Naive B cell (primary cell): ENCODE data around the gene SLC6A20. TPM values are rescaled to one million over a fixed set of nuclear protein-coding genes. Genes with fewer than 3 reads are reported as not detected.

Experiments used
- ATAC-seq, 2 donors: fragments of 150-1000 bp; cut with Tn5 transposase; 2 replicates each; pipeline ENCODE4 v1.10.0; 2021; ENCODE audit warnings: low read depth in 2 of 2, mild to moderate bottlenecking in 2 of 2, moderate library complexity in 2 of 2
- DNase-seq: peaks from one replicate; pipeline ENCODE4 v3.0.0; 2022
- H3K27ac Mint-ChIP-seq, 6 donors: one replicate each; pipeline ENCODE4 v1.8.0; 2020 to 2022; ENCODE audit warnings: mild to moderate bottlenecking in 6 of 6, mixed read lengths in 6 of 6, moderate library complexity in 5 of 6, inconsistent platforms in 2 of 6
- H3K27me3 Mint-ChIP-seq, 3 donors: one replicate each; pipeline ENCODE4 v1.8.0; 2021 to 2022; ENCODE audit warnings: mixed read lengths in 3 of 3, mild to moderate bottlenecking in 1 of 3
- H3K36me3 Mint-ChIP-seq, 2 donors: one replicate each; pipeline ENCODE4 v1.8.0; 2020 to 2022; ENCODE audit warnings: mixed read lengths in 2 of 2, inconsistent platforms in 1 of 2, mild to moderate bottlenecking in 1 of 2
- H3K4me1 Mint-ChIP-seq, 3 donors: one replicate each; pipeline ENCODE4 v1.8.0; 2020 to 2022; ENCODE audit warnings: mixed read lengths in 3 of 3, inconsistent platforms in 1 of 3, mild to moderate bottlenecking in 1 of 3, moderate library complexity in 1 of 3
- H3K4me3 Mint-ChIP-seq, 8 donors: one replicate each; pipeline ENCODE4 v1.8.0; 2020 to 2022; ENCODE audit warnings: mild to moderate bottlenecking in 8 of 8, mixed read lengths in 8 of 8, moderate library complexity in 8 of 8, inconsistent platforms in 2 of 8
- H3K9me3 Mint-ChIP-seq, 7 donors: one replicate each; pipeline ENCODE4 v1.8.0; 2020 to 2022; ENCODE audit warnings: mixed read lengths in 7 of 7, mild to moderate bottlenecking in 5 of 7, inconsistent platforms in 2 of 7, moderate library complexity in 1 of 7
- polyA plus RNA-seq, 6 donors: library from polyadenylated mRNA; unstranded; fragments of 300-500 nt; fragmentation: Illumina TruSeq; gene quantifications; one replicate each; pipeline ENCODE4 v1.2.3, GENCODE V29; 2021; ENCODE audit warnings: low read depth in 6 of 6

Gene SLC6A20
- polyA plus RNA-seq, 6 donors from 2014 or later, result 0.93 TPM; not detected in 5

DNA sequence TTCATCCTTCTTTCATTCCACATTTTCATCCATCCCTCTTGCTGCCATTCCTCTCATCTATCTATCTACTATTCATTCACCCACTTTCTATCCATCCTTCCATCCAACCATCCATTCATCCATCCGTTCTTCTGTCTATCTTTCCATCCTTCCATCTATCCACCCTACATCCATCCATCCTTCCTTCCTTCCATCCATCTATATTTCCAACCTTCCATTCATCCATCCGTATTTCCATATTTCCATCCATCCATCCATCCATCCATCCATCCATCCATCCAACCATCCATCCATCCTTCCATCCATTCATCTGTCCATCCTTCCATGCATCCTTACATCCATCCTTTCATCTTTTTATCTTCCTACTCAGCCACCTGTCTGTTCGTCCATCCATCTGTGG is 14.0 kb downstream of the SLC6A20 start:
- ATAC-seq (no peak), DNase-seq (no peak)
- no peaks in the 10 kb centered on the region for H3K4me1 Mint-ChIP-seq
- no peak overlapping the region for H3K27ac Mint-ChIP-seq
- peaks cover 0 to 6% (median 0%) of the 10 kb centered on the region in 3 donors for H3K27me3 Mint-ChIP-seq
- no peaks in the 10 kb centered on the region for H3K36me3 Mint-ChIP-seq
- peaks cover 0 to 13% (median 8%) of the 10 kb centered on the region in 7 donors for H3K9me3 Mint-ChIP-seq
- no peak overlapping the region for H3K4me3 Mint-ChIP-seq

DNA sequence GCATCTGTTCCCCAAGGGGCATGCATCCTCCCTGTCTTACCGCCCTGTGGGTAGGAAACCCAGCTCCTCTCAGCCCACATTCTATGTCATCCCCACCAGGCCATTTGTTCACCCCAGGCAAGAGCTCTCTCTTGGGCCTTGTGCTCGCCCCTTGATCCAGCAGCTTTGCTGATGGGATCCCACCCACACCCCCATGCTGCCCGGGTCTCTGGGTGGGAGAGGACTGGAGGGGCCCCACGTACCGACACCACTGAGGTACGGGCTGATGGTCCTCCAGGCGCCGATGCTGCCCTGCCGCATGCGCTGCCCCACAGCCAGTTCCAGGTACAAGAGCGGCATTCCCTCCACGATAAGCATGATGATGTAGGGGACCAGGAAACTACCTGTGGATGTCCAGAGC is 14.5 kb downstream of the SLC6A20 start:
- DNase-seq (no peak), ATAC-seq (no peak)
- Mint-ChIP-seq H3K9me3 (peaks cover 0 to 13% (median 8%) of the 10 kb centered on the region in 7 donors), H3K27me3 (peaks cover 0 to under 1% (median 0%) of the 10 kb centered on the region in 3 donors), H3K4me1 (no peaks in the 10 kb centered on the region), H3K4me3 (no peak overlapping the region), H3K27ac (no peak overlapping the region), H3K36me3 (no peaks in the 10 kb centered on the region)

- H3K4me3 Mint-ChIP-seq, result no peak overlapping the region
- no peak for DNase-seq
- no peak overlapping the region for H3K27ac Mint-ChIP-seq
- H3K36me3 Mint-ChIP-seq, result no peaks in the 10 kb centered on the region
- H3K4me1 Mint-ChIP-seq, result no peaks in the 10 kb centered on the region
- H3K9me3 Mint-ChIP-seq, result peaks cover 0 to 13% (median 8%) of the 10 kb centered on the region in 7 donors
- ATAC-seq, result no peak
- no peaks in the 10 kb centered on the region for H3K27me3 Mint-ChIP-seq
Measured at GRCh38 chr3:45781271-45781670, 15.1 kb downstream of the SLC6A20 start.

DNA sequence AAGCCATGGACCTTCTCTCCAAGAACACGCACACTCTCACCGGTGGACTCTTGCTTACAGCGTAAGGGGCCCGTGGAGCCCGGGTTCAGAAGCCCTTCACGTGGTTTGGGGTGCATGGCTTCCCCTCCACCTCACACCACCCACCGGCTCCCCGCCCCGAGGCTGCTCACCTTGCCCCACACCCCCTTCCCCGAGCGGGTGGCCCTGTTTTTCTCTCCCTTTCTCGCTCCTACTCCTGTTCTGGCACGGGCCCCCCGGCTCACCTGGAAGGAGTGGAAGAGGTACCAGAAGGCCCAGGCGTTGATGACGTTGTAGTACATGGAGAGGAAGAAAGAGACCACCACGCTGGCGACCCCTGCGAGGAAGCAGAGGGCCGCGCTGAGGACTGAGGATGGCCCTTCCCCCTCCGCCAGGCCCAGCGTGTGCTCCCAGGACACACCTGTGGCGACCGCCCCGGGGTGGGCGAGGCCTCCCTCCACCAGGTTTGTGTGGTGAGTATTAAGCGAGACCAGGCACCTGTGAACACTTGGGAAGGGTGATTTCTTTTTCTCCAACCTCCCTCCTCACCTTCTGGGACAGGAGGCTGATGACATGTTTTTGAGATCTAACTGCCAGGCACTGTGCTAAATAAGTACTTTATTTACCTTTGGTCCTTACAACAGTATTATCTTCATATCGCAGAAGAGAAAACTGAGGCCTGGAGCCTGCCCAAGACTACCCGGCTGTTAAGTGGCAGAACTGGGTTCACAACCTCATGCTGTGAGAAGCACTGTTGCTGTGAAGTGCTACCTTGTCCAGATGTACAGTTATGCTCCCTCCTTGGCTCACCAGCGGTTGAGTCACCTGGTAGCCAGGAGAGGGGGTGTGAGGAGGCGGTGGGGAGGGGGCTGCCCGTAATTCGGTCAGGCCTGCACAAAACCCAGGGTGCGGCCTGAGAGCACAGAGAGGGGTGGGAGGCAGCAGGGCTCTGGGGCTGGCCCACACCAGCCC is 16.3 kb downstream of the SLC6A20 start:
- ATAC-seq, result no peak
- Mint-ChIP-seq H3K4me1 (no peaks in the 10 kb centered on the region), H3K27ac (no peak overlapping the region), H3K4me3 (no peak overlapping the region), H3K27me3 (peaks cover 0 to 2% (median under 1%) of the 10 kb centered on the region in 3 donors), H3K36me3 (no peaks in the 10 kb centered on the region), H3K9me3 (peaks cover 0 to 12% (median 7%) of the 10 kb centered on the region in 7 donors)
- DNase-seq, result no peak

DNA sequence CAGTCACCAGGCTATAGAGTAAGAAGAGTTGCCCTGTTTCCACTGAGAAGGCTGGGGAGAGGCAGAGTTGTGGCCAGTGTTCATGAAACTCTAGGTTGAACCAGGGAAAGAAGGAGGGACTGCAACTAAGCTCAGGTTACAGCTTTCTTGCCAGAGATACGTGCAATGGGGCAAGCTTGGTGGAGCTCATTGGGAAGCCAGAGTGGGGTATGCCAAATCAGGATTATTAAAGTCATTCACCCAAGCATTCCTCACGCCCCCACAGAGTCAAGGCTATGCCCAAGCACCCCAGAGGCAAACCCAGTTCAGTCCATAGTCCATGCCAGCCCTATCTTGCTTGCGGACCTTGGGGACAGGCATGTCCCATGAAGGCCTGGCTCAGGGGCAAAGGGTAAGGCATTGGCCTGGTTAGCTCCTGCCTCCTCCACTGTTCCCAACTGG is 17.6 kb downstream of the SLC6A20 start:
- ATAC-seq, result no peak
- Mint-ChIP-seq H3K27ac (no peak overlapping the region), H3K4me1 (no peaks in the 10 kb centered on the region), H3K9me3 (no peaks in the 10 kb centered on the region), H3K4me3 (no peak overlapping the region), H3K27me3 (peaks cover 0 to 8% (median 5%) of the 10 kb centered on the region in 3 donors), H3K36me3 (no peaks in the 10 kb centered on the region)
- no peak for DNase-seq

DNA sequence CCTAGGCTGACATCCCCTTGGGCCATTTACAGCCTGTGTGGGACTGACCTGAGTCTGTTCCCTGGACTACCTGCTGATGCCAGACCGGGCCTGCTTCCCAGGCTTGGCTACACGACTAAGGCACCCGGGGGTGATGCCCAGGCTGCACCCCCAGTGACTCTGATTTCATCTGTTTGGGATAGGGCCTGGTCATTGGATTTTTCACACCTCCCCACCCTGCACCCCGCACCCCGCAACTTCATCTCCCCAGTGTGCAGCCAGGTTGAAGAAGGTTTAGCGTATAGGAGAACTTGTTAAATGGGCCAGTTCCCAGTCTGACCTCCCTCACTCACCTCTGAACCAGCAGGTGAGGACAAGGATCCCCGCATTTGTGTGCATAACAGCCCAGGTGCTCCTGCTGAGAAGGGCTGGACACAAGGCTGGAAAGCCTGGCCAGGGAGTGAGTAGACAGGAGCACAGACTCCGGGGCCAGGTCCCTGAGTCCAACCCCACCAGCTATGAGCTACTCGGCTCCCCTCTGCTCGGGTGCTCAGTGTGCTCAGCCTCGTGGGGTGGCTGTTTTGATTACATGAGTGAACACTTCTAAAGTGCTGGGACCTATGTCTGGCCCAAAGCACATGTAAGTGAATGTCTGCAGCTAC is 18.5 kb downstream of the SLC6A20 start:
- peaks cover 0 to 8% (median 5%) of the 10 kb centered on the region in 3 donors for H3K27me3 Mint-ChIP-seq
- H3K4me3 Mint-ChIP-seq, result no peak overlapping the region
- H3K36me3 Mint-ChIP-seq, result no peaks in the 10 kb centered on the region
- H3K9me3 Mint-ChIP-seq, result no peaks in the 10 kb centered on the region
- no peak for ATAC-seq
- no peaks in the 10 kb centered on the region for H3K4me1 Mint-ChIP-seq
- DNase-seq, result no peak
- H3K27ac Mint-ChIP-seq, result no peak overlapping the region

DNA sequence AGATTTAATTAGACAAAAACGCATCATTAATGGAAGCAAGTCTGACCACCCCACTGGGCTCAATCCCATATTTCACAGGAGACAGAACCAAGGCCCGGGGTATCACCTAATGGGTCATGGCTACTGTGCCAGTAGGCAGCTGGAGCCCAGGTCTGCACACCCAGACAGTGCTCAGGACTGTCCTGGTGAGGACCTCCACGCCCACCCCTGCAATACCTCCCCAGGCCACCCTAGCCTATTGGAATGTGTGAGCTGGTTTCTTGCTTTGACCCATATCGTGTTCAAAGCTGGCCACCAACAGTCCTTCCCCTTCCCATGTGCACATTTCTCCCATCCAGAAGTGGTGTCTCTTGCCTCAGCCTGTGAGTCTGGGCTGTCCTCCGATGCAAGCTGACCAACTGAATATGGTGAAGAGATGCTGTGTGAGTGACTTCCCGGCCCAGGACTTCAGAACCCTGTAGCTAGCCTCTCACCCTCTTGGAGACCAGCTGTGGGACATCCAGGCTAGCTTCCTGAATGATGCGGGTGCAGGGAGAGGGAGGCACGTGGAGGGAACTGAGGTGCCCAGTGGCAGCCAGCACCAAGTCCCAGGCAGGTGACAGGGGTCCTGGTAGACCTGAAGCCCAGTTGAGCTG is 19.1 kb downstream of the SLC6A20 start:
- H3K36me3 Mint-ChIP-seq, result no peaks in the 10 kb centered on the region

GRCh38 chr3:45776611-45777010 is 19.7 kb downstream of the SLC6A20 start:
- peaks cover 0 to 16% (median 10%) of the 10 kb centered on the region in 3 donors for H3K27me3 Mint-ChIP-seq
- H3K27ac Mint-ChIP-seq, result no peak overlapping the region
- no peaks in the 10 kb centered on the region for H3K36me3 Mint-ChIP-seq
- peaks cover 0 to 4% (median 0%) of the 10 kb centered on the region in 3 donors for H3K4me1 Mint-ChIP-seq
- no peaks in the 10 kb centered on the region for H3K9me3 Mint-ChIP-seq
- DNase-seq, result no peak
- no peak for ATAC-seq
- no peak overlapping the region for H3K4me3 Mint-ChIP-seq

More for the DNA sequence above, 19.1 kb downstream of the SLC6A20 start:
- ATAC-seq (no peak), DNase-seq (no peak)
- Mint-ChIP-seq H3K4me3 (no peak overlapping the region), H3K9me3 (no peaks in the 10 kb centered on the region), H3K27ac (no peak overlapping the region), H3K4me1 (no peaks in the 10 kb centered on the region), H3K27me3 (peaks cover 0 to 10% (median 5%) of the 10 kb centered on the region in 3 donors)

DNA sequence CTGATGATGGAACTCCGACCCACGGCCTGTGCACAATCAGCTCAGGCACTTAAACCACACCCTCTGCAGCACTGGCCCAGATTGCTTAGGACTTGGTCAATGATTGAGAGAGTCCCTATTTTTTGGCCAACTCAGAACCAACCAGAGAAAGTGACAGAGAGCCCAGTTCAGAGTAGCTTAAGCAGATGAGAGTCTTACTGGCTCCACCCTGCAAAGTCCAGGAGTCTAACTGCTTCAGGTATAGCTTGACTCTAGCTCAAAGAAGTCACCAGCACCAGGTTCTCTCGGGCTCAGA is 20.1 kb downstream of the SLC6A20 start:
- no peak overlapping the region for H3K27ac Mint-ChIP-seq
- no peaks in the 10 kb centered on the region for H3K9me3 Mint-ChIP-seq
- ATAC-seq, result no peak
- H3K36me3 Mint-ChIP-seq, result no peaks in the 10 kb centered on the region
- DNase-seq, result no peak
- peaks cover 0 to 6% (median 0%) of the 10 kb centered on the region in 3 donors for H3K4me1 Mint-ChIP-seq
- no peak overlapping the region for H3K4me3 Mint-ChIP-seq
- peaks cover 0 to 20% (median 12%) of the 10 kb centered on the region in 3 donors for H3K27me3 Mint-ChIP-seq

DNA sequence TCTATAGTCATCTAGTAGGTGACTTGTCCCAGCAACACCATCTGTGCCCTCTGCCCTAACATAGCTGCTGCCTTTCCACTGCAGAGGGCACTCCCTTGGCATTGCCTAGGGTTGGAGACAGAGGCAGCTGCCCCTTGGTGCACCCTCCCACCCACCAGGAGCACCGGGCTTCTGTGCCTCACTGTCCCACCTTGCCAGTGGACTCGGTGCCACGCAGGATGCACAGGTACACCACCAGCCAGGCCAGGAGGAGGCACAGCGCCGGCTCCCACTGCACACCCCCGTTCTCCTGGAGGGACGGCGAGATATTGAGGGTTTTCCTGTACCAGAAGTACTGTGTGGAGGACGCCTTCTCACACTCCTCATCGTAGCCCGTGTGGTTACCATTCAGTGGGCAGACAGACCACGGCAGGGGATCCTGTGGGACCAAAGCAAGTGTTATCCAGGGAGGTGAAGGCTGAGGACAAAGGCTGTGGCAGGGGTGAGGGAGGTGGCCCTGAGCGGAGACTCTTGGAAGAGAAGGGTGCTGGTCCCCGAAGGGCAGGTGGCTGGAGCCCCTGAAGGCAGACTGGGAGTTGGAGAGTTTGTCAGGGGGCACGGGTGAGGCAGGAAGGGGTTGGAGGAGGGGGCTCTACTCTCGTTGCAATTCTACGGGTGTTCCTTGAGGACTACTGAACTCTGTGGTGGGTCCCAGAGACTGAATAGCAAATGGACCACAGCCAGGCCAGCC is 20.6 kb downstream of the SLC6A20 start:
- H3K27me3 Mint-ChIP-seq, result peaks cover 0 to 23% (median 12%) of the 10 kb centered on the region in 3 donors
- no peak overlapping the region for H3K27ac Mint-ChIP-seq
- no peak overlapping the region for H3K4me3 Mint-ChIP-seq
- peaks cover 0 to 6% (median 0%) of the 10 kb centered on the region in 3 donors for H3K4me1 Mint-ChIP-seq
- no peak for DNase-seq
- ATAC-seq, result no peak
- no peaks in the 10 kb centered on the region for H3K9me3 Mint-ChIP-seq
- no peaks in the 10 kb centered on the region for H3K36me3 Mint-ChIP-seq

DNA sequence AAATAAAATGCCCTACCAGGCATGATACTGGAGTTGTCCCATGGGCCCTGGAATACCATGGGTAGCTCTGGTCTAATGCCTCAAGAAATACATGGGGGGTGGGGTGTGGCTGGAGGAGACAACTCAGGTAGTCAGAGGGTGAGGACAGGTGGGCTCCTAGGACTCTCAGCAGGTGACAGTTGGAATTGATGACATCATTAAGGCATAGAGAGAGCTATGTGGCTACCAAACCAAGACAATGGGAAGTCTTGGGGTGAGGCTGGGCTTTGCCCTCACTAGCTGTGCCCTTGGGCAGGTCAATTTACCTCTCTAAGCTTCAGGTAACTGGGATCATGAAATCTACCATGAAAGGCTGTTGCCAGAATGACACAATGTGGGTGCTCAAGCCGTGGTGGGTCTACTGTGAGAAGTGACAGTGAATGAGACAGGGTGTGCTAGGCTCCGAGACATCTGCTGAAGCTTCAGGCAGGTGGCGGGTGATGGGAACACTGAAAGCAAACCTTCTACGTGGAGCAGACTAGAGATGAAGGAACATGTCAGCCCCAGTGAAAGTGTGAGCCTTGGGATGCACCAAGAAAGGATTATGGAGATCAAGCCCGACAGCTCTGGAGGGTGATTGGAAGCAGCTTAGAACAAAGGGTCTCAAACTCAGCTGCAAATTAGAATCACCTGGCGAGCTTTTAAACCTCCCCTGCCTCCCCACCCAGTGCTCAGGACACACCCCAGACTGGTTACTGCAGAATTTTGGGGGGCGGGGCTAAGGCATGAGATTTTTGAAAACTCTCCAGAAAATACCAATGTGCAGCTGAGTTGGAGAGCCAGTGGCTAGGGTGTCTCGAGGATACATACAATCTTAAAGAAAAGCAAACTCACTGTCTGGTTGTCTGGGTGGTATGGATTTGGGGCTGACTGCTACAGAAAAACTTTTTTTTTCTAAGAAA is 21.5 kb downstream of the SLC6A20 start:
- DNase-seq (no peak), ATAC-seq (no peak)
- H3K27me3 Mint-ChIP-seq, result peaks cover 0 to 23% (median 12%) of the 10 kb centered on the region in 3 donors
- H3K36me3 Mint-ChIP-seq, result no peaks in the 10 kb centered on the region
- no peaks in the 10 kb centered on the region for H3K9me3 Mint-ChIP-seq
- peak overlapping the region in 2 of 6 donors; percentile 27 to 42 for H3K27ac Mint-ChIP-seq
- H3K4me3 Mint-ChIP-seq, result no peak overlapping the region
- H3K4me1 Mint-ChIP-seq, result peaks cover 0 to 6% (median 0%) of the 10 kb centered on the region in 3 donors

GRCh38 chr3:45773714-45774449 is 22.5 kb downstream of the SLC6A20 start:
- no peaks in the 10 kb centered on the region for H3K9me3 Mint-ChIP-seq
- H3K36me3 Mint-ChIP-seq, result no peaks in the 10 kb centered on the region
- no peak for DNase-seq
- H3K4me1 Mint-ChIP-seq, result peaks cover 0 to 6% (median 0%) of the 10 kb centered on the region in 3 donors
- H3K27ac Mint-ChIP-seq, result no peak overlapping the region
- H3K27me3 Mint-ChIP-seq, result peaks cover 0 to 23% (median 12%) of the 10 kb centered on the region in 3 donors
- no peak overlapping the region for H3K4me3 Mint-ChIP-seq
- ATAC-seq, result no peak
